ENCODE data around the gene KRT37.

DNA sequence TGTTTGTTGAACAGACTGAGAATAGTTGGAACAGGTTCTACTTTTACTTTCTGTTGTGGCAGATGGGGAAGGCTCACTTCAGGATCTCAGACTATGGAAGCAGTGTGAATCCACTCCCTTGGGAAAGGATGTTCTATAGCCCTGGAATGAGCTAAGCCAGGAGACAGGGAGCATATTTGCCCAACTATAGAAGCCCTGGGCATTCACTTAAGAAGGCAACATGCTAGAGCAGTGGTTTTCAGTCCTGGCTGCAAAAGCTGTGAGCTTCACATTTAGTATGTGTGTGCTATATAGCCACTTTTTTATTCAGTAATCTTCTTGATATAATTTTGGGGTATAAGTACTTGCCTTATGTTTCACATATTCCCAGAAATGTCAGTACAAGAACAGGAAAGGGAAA is 44.0 kb upstream of the KRT37 start:
- no peak for TF ChIP-seq POLR2AphosphoS5 (IDR thresholded peaks at IDR 0.05)
- no peak for TF ChIP-seq CTCF (IDR thresholded peaks at IDR 0.05)
- TF ChIP-seq POLR2A (IDR thresholded peaks at IDR 0.05), result no peak
- TF ChIP-seq EP300 (IDR thresholded peaks at IDR 0.05), result no peak
